ENCODE measurements around the gene FAR2.
"Not testable (repeated sequence)": the region's sequence is repeated elsewhere in the genome, so short reads cannot be mapped to it uniquely, and the experiment has no call there.

Gene FAR2

GRCh38 chr12:29230800-29231560 lies 81.9 kb downstream of the FAR2 start:
- in situ Hi-C loops (cut with HindIII; ENCODE audit: low sequenced_read_pairs), result no loop called here

- in situ Hi-C loops (cut with HindIII; ENCODE audit: low sequenced_read_pairs), result no loop called here
These were observed 83.0 kb downstream of the FAR2 start for GRCh38 chr12:29232086-29232485.

- in situ Hi-C loops (cut with HindIII; ENCODE audit: low sequenced_read_pairs), result no loop called here
These were observed 85.5 kb downstream of the FAR2 start for GRCh38 chr12:29234552-29234951.

- in situ Hi-C loops (cut with HindIII; ENCODE audit: low sequenced_read_pairs), result no loop called here
These were observed 86.0 kb downstream of the FAR2 start for GRCh38 chr12:29234965-29235626.

- in situ Hi-C loops (cut with HindIII; ENCODE audit: low sequenced_read_pairs), result no loop called here
These were observed 89.8 kb downstream of the FAR2 start for GRCh38 chr12:29238822-29239291.

GRCh38 chr12:29239336-29239735 lies 90.3 kb downstream of the FAR2 start:
- in situ Hi-C loops (cut with HindIII; ENCODE audit: low sequenced_read_pairs), result no loop called here

- in situ Hi-C loops (cut with HindIII; ENCODE audit: low sequenced_read_pairs), result no loop called here
These were observed 91.4 kb downstream of the FAR2 start for GRCh38 chr12:29240441-29240840.

GRCh38 chr12:29241821-29242591 lies 92.9 kb downstream of the FAR2 start:
- in situ Hi-C loops (cut with HindIII; ENCODE audit: low sequenced_read_pairs), result no loop called here

- in situ Hi-C loops (cut with HindIII; ENCODE audit: low sequenced_read_pairs), result no loop called here
These were observed 93.9 kb downstream of the FAR2 start for GRCh38 chr12:29242921-29243431.

- in situ Hi-C loops (cut with HindIII; ENCODE audit: low sequenced_read_pairs), result no loop called here
These were observed 95.2 kb downstream of the FAR2 start for GRCh38 chr12:29244159-29244765.

- in situ Hi-C loops (cut with HindIII; ENCODE audit: low sequenced_read_pairs), result no loop called here
These were observed 96.2 kb downstream of the FAR2 start for GRCh38 chr12:29245246-29245645.

GRCh38 chr12:29249930-29250329 lies 100.9 kb downstream of the FAR2 start:
- in situ Hi-C loops (cut with HindIII; ENCODE audit: low sequenced_read_pairs), result no loop called here

- in situ Hi-C loops (cut with HindIII; ENCODE audit: low sequenced_read_pairs), result no loop called here
These were observed 105.0 kb downstream of the FAR2 start for GRCh38 chr12:29253906-29254625.

GRCh38 chr12:29255042-29255441 lies 106.0 kb downstream of the FAR2 start:
- in situ Hi-C loops (cut with HindIII; ENCODE audit: low sequenced_read_pairs), result no loop called here

- in situ Hi-C loops (cut with HindIII; ENCODE audit: low sequenced_read_pairs), result no loop called here
These were observed 107.5 kb downstream of the FAR2 start for GRCh38 chr12:29256598-29256997.

GRCh38 chr12:29257687-29258086 lies 108.6 kb downstream of the FAR2 start:
- in situ Hi-C loops (cut with HindIII; ENCODE audit: low sequenced_read_pairs), result not testable (repeated sequence)

- in situ Hi-C loops (cut with HindIII; ENCODE audit: low sequenced_read_pairs), result no loop called here
These were observed 115.3 kb downstream of the FAR2 start for GRCh38 chr12:29264424-29264823.

GRCh38 chr12:29269706-29270408 lies 120.8 kb downstream of the FAR2 start:
- in situ Hi-C loops (cut with HindIII; ENCODE audit: low sequenced_read_pairs), result no loop called here

- in situ Hi-C loops (cut with HindIII; ENCODE audit: low sequenced_read_pairs), result no loop called here
These were observed 121.4 kb downstream of the FAR2 start for GRCh38 chr12:29270446-29270845.
